ENCODE data around the gene ZNF557. TPM values are rescaled to one million over a fixed set of nuclear protein-coding genes. Genes with fewer than 3 reads are reported as not detected.
"Not testable (repeated sequence)": the region's sequence is repeated elsewhere in the genome, so short reads cannot be mapped to it uniquely, and the experiment has no call there.

The ZNF557 gene
- total RNA-seq, 1 experiment from 2014 or later: 7.8 TPM

GRCh38 chr19:7055679-7056078 is 13.8 kb upstream of the ZNF557 start:
- H3K4me2 ChIP-seq (ENCODE audit: low read length); H3K79me2 ChIP-seq (ENCODE audit: insufficient read depth, low read length); H3K27ac ChIP-seq (ENCODE audit: low read depth, low read length); H3K9ac ChIP-seq (ENCODE audit: low read length); H3K4me3 ChIP-seq (replicated peaks in 1 of 2; ENCODE audit: low read depth in 1 of 2, low read length in 2 of 2); CTCF ChIA-PET; POLR2A ChIA-PET; intact Hi-C loops (cut with micrococcal nuclease); H3K4me1 ChIP-seq (ENCODE audit: control insufficient read depth in 1 of 2, insufficient read depth in 2 of 2, low read length in 2 of 2); ATAC-seq; H3K9me2 ChIP-seq (ENCODE audit: insufficient read depth); H4K20me1 ChIP-seq (ENCODE audit: insufficient read depth); H3K36me3 ChIP-seq (ENCODE audit: control insufficient read depth in 1 of 2, insufficient read depth in 2 of 2, low read length in 2 of 2); H3K9me3 ChIP-seq (ENCODE audit: control insufficient read depth in 1 of 2, insufficient read depth in 1 of 2, low read depth in 1 of 2, low read length in 2 of 2); H3K27me3 ChIP-seq (ENCODE audit: insufficient read depth, low read length); DNase-seq (ENCODE audit: low read depth, low spot score); BruUV-seq (replicated peaks); H2AFZ ChIP-seq (ENCODE audit: low read depth, low read length, poor library complexity, severe bottlenecking); RAD21 ChIA-PET (ENCODE audit: low non-redundant PET in 1 of 2, low total read pairs in 2 of 2, uncharacterized antibody in 2 of 2, unreplicated experiment in 2 of 2): not testable (repeated sequence)

- BruUV-seq (replicated peaks); CTCF ChIA-PET; RAD21 ChIA-PET (ENCODE audit: low non-redundant PET in 1 of 2, low total read pairs in 2 of 2, uncharacterized antibody in 2 of 2, unreplicated experiment in 2 of 2); DNase-seq (ENCODE audit: low read depth, low spot score); H3K9me3 ChIP-seq (ENCODE audit: control insufficient read depth in 1 of 2, insufficient read depth in 1 of 2, low read depth in 1 of 2, low read length in 2 of 2); H2AFZ ChIP-seq (ENCODE audit: low read depth, low read length, poor library complexity, severe bottlenecking); H3K79me2 ChIP-seq (ENCODE audit: insufficient read depth, low read length); H4K20me1 ChIP-seq (ENCODE audit: insufficient read depth); H3K27me3 ChIP-seq (ENCODE audit: insufficient read depth, low read length); H3K4me1 ChIP-seq (ENCODE audit: control insufficient read depth in 1 of 2, insufficient read depth in 2 of 2, low read length in 2 of 2); H3K27ac ChIP-seq (ENCODE audit: low read depth, low read length); intact Hi-C loops (cut with micrococcal nuclease); H3K4me3 ChIP-seq (replicated peaks in 1 of 2; ENCODE audit: low read depth in 1 of 2, low read length in 2 of 2); H3K9me2 ChIP-seq (ENCODE audit: insufficient read depth); H3K36me3 ChIP-seq (ENCODE audit: control insufficient read depth in 1 of 2, insufficient read depth in 2 of 2, low read length in 2 of 2); H3K9ac ChIP-seq (ENCODE audit: low read length); H3K4me2 ChIP-seq (ENCODE audit: low read length); POLR2A ChIA-PET; ATAC-seq: not testable (repeated sequence)
These were observed 13.1 kb upstream of the ZNF557 start for GRCh38 chr19:7056371-7056770.

DNA sequence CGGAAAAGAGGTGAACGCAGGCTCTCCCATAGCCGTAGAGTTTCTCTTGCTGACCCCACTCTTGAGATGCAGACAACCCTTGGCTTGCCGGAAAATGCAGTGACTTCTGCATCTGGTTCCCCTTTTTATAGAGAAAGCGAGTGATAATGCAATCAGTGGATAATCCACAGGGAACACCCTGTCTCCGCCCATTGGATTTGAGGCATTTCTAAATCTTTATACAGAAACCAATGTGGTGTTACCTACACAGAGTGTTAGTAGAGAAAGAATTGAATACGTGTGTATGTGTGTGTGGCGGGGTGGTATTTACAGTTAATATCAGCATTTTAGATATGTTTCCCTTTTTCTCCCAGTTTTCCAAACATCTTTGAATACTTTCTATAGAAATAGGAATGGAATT is 10.9 kb upstream of the ZNF557 start, which contains the start of gene MBD3L3:
Gene MBD3L3 (minus strand): TSS at position 101 of the 400 bp plus-strand sequence. CDS start 71 bp downstream, at position 30.
- H3K27me3 ChIP-seq (ENCODE audit: insufficient read depth, low read length); H3K4me3 ChIP-seq (replicated peaks in 1 of 2; ENCODE audit: low read depth in 1 of 2, low read length in 2 of 2); H2AFZ ChIP-seq (ENCODE audit: low read depth, low read length, poor library complexity, severe bottlenecking); H3K36me3 ChIP-seq (ENCODE audit: control insufficient read depth in 1 of 2, insufficient read depth in 2 of 2, low read length in 2 of 2); H4K20me1 ChIP-seq (ENCODE audit: insufficient read depth); CTCF ChIA-PET; DNase-seq (ENCODE audit: low read depth, low spot score); intact Hi-C loops (cut with micrococcal nuclease); H3K4me1 ChIP-seq (ENCODE audit: control insufficient read depth in 1 of 2, insufficient read depth in 2 of 2, low read length in 2 of 2); BruUV-seq (replicated peaks); ATAC-seq; H3K79me2 ChIP-seq (ENCODE audit: insufficient read depth, low read length); POLR2A ChIA-PET; RAD21 ChIA-PET (ENCODE audit: low non-redundant PET in 1 of 2, low total read pairs in 2 of 2, uncharacterized antibody in 2 of 2, unreplicated experiment in 2 of 2); H3K9ac ChIP-seq (ENCODE audit: low read length); H3K9me2 ChIP-seq (ENCODE audit: insufficient read depth); H3K9me3 ChIP-seq (ENCODE audit: control insufficient read depth in 1 of 2, insufficient read depth in 1 of 2, low read depth in 1 of 2, low read length in 2 of 2); H3K27ac ChIP-seq (ENCODE audit: low read depth, low read length); H3K4me2 ChIP-seq (ENCODE audit: low read length): not testable (repeated sequence)

DNA sequence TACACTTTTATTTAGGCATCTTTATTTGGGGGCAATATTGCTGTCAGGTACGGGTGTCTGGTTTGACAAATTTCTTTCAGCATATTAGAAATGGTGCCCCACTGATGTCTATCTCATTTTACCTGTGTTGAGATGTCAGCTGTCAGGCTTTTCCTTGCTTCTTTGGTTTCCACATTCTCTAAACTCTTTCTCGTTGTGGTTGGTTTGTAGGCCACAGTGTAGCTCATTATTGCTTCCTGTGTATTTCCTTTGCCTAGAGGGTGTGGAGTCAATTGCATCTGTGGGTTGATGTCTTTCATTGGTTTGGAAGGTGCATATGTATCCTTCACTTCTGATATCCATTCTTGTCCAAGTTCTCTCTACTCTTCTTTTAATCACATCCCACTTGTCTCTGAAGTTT is 9.5 kb upstream of the ZNF557 start:
- H3K36me3 ChIP-seq (ENCODE audit: control insufficient read depth in 1 of 2, insufficient read depth in 2 of 2, low read length in 2 of 2); H2AFZ ChIP-seq (ENCODE audit: low read depth, low read length, poor library complexity, severe bottlenecking); ATAC-seq; CTCF ChIA-PET; H3K9me3 ChIP-seq (ENCODE audit: control insufficient read depth in 1 of 2, insufficient read depth in 1 of 2, low read depth in 1 of 2, low read length in 2 of 2); H3K79me2 ChIP-seq (ENCODE audit: insufficient read depth, low read length); H3K4me2 ChIP-seq (ENCODE audit: low read length); H3K4me3 ChIP-seq (replicated peaks in 1 of 2; ENCODE audit: low read depth in 1 of 2, low read length in 2 of 2); intact Hi-C loops (cut with micrococcal nuclease); RAD21 ChIA-PET (ENCODE audit: low non-redundant PET in 1 of 2, low total read pairs in 2 of 2, uncharacterized antibody in 2 of 2, unreplicated experiment in 2 of 2); H3K9ac ChIP-seq (ENCODE audit: low read length); DNase-seq (ENCODE audit: low read depth, low spot score); H4K20me1 ChIP-seq (ENCODE audit: insufficient read depth); H3K27ac ChIP-seq (ENCODE audit: low read depth, low read length); H3K27me3 ChIP-seq (ENCODE audit: insufficient read depth, low read length); H3K4me1 ChIP-seq (ENCODE audit: control insufficient read depth in 1 of 2, insufficient read depth in 2 of 2, low read length in 2 of 2); POLR2A ChIA-PET; H3K9me2 ChIP-seq (ENCODE audit: insufficient read depth); BruUV-seq (replicated peaks): not testable (repeated sequence)
